NOMO-1 (cell line): ENCODE measurements around the gene EAF2.
"Not testable (repeated sequence)": the region's sequence is repeated elsewhere in the genome, so short reads cannot be mapped to it uniquely, and the experiment has no call there.

Experiments
- DNase-seq, 2 experiments: peaks; one replicate each; lab custom pipeline; 2025; ENCODE audit not compliant: unreplicated experiment in 2 of 2; lab: John Stamatoyannopoulos, UW

EAF2 gene

GRCh38 chr3:121857778-121858177 is 22.8 kb downstream of the EAF2 start:
- DNase-seq = not testable (repeated sequence)

GRCh38 chr3:121863247-121863646 is 28.2 kb downstream of the EAF2 start:
- DNase-seq = not testable (repeated sequence)

GRCh38 chr3:121863801-121864200 is 28.8 kb downstream of the EAF2 start:
- DNase-seq = no peak

GRCh38 chr3:121869736-121870135 is 34.7 kb downstream of the EAF2 start:
- DNase-seq = peak; percentile 49 to 73

GRCh38 chr3:121870717-121871116 is 35.7 kb downstream of the EAF2 start:
- DNase-seq = no peak

- peak; percentile 16 to 76 for DNase-seq
Observed at GRCh38 chr3:121871430-121871829, 36.4 kb downstream of the EAF2 start.

GRCh38 chr3:121878411-121878810 is 43.4 kb downstream of the EAF2 start:
- DNase-seq = no peak

- DNase-seq = no peak
Observed at GRCh38 chr3:121883507-121883906, 48.5 kb downstream of the EAF2 start.

- DNase-seq = no peak
Observed at GRCh38 chr3:121885386-121885785, 50.4 kb downstream of the EAF2 start.

- DNase-seq = no peak
Observed at GRCh38 chr3:121894301-121894990, 59.4 kb downstream of the EAF2 start, which contains the start of gene SLC15A2. SLC15A2 (plus strand) TSS chr3:121894401; CDS start chr3:121894477, 76 bp downstream.

- DNase-seq = no peak
Observed at GRCh38 chr3:121895121-121895520, 60.1 kb downstream of the EAF2 start.

GRCh38 chr3:121895736-121896135 is 60.7 kb downstream of the EAF2 start:
- DNase-seq = no peak

GRCh38 chr3:121896823-121897222 is 61.8 kb downstream of the EAF2 start:
- DNase-seq = no peak

- DNase-seq = no peak
Observed at GRCh38 chr3:121897296-121897695, 62.3 kb downstream of the EAF2 start.

- no peak for DNase-seq
Observed at GRCh38 chr3:121913305-121913990, 78.4 kb downstream of the EAF2 start.

- DNase-seq = peak in 1 of 2 experiments; percentile 6
Observed at GRCh38 chr3:121914081-121914998, 79.3 kb downstream of the EAF2 start.

- DNase-seq = no peak
Observed at GRCh38 chr3:121916189-121916588, 81.2 kb downstream of the EAF2 start.

GRCh38 chr3:121918779-121919483 is 83.9 kb downstream of the EAF2 start:
- DNase-seq = no peak

GRCh38 chr3:121924734-121925133 is 89.7 kb downstream of the EAF2 start:
- no peak for DNase-seq

- DNase-seq = no peak
Observed at GRCh38 chr3:121926380-121926779, 91.4 kb downstream of the EAF2 start.
